GM12878 (cell line): Measurements from ENCODE around the gene KCNN3. TPM values are rescaled to one million over a fixed set of nuclear protein-coding genes. Genes with fewer than 3 reads are reported as not detected.

ENCODE experiments used
- ATAC-seq: fragments of 200-7000 bp; cut with Tn5 transposase; 3 replicates; pipeline ENCODE4 v1.9.1; 2020; ENCODE audit warnings: mild to moderate bottlenecking, moderate library complexity
- BruUV-seq: library from RNA; stranded (reverse); fragments of 400-500 nt; replicated peaks from 2 replicates; lab custom pipeline; 2021; lab: Mats Ljungman, UMichigan
- CTCF ChIA-PET: fragments of 300-600 bp; sonication (Branson Sonifier 250); formaldehyde crosslinking; extraction: SDS; loops from one replicate; lab custom pipeline; 2021; ENCODE audit warnings: inconsistent platforms; lab: Yijun Ruan, JAX
- POLR2A ChIA-PET: fragments of 350-600 bp; formaldehyde crosslinking; extraction: SDS; loops from one replicate; lab custom pipeline; 2021; ENCODE audit warnings: inconsistent platforms; lab: Charles Lee
- RAD21 ChIA-PET: fragments of 300-600 bp; sonication (Branson Sonifier 250); formaldehyde crosslinking; loops from one replicate; lab custom pipeline; 2023; ENCODE audit warnings: antibody characterized with exemption; ENCODE audit not compliant: unreplicated experiment; lab: Charles Lee
- SMC1A ChIA-PET: fragments of 300-600 bp; sonication (Branson Sonifier 250); formaldehyde crosslinking; loops from one replicate; lab custom pipeline; 2023; ENCODE audit not compliant: unreplicated experiment, uncharacterized antibody; lab: Charles Lee
- DNase-seq: peaks from one replicate; pipeline ENCODE4 v3.0.0-alpha.2; 2011; ENCODE audit warnings: low read depth, low spot score
- FAIRE-seq: peaks from 3 replicates; lab custom pipeline; 2011; peaks lifted over from hg19 to GRCh38; lab: Jason Lieb, UNC
- H2AFZ ChIP-seq: 2 replicates; pipeline ENCODE4 v1.6.0; 2011; ENCODE audit warnings: low read depth, low read length, control low read depth; ENCODE audit not compliant: control insufficient read depth
- H3K27ac ChIP-seq: 2 replicates; pipeline ENCODE4 v1.5.1; 2011; ENCODE audit warnings: control low read depth; ENCODE audit not compliant: control insufficient read depth, insufficient read depth
- H3K27me3 ChIP-seq, 2 experiments: replicated peaks in 1 of 2; 2 replicates each; pipeline versions ENCODE4 v1.6.0 to v1.6.1; 2011; ENCODE audit warnings: low read length in 1 of 2; ENCODE audit not compliant: control insufficient read depth in 2 of 2, insufficient read depth in 2 of 2
- H3K36me3 ChIP-seq, 2 experiments: 2 replicates each; pipeline ENCODE4 v1.5.1; 2011; ENCODE audit warnings: low read length in 1 of 2; ENCODE audit not compliant: control insufficient read depth in 2 of 2, insufficient read depth in 2 of 2
- H3K4me1 ChIP-seq: 2 replicates; pipeline ENCODE4 v1.6.1; 2011; ENCODE audit warnings: mild to moderate bottlenecking, low read length, moderate library complexity, mixed read lengths; ENCODE audit not compliant: control insufficient read depth, insufficient read depth
- H3K4me2 ChIP-seq: 2 replicates; pipeline ENCODE4 v1.6.0; 2011; ENCODE audit warnings: control low read depth; ENCODE audit not compliant: control insufficient read depth, insufficient read depth
- H3K4me3 ChIP-seq: fragments of 200-600 bp; sonication (generic); 2 replicates; pipeline ENCODE4 v1.5.1; 2016
- H3K79me2 ChIP-seq: 2 replicates; pipeline ENCODE4 v1.6.0; 2011; ENCODE audit warnings: low read length; ENCODE audit not compliant: control insufficient read depth, insufficient read depth
- H3K9ac ChIP-seq: 2 replicates; pipeline ENCODE4 v1.8.0; 2011; ENCODE audit warnings: low read length, control low read depth, mixed read lengths; ENCODE audit not compliant: control insufficient read depth, insufficient read depth
- H3K9me3 ChIP-seq: replicated peaks from 3 replicates; pipeline ENCODE4 v1.5.1; 2011; ENCODE audit warnings: mild to moderate bottlenecking, low read length; ENCODE audit not compliant: control insufficient read depth, insufficient read depth
- H4K20me1 ChIP-seq: 2 replicates; pipeline ENCODE4 v1.6.0; 2011; ENCODE audit not compliant: control insufficient read depth, insufficient read depth
- ASH2L ChIP-seq: fragments of 300-600, 200-600 bp; sonication (generic); IDR thresholded peaks from 2 replicates; pipeline ENCODE4 v1.6.1; 2017; ENCODE audit warnings: low read depth, mild to moderate bottlenecking, borderline replicate concordance
- ATF2 ChIP-seq: IDR thresholded peaks from 2 replicates; pipeline ENCODE4 v1.6.1; 2012; ENCODE audit warnings: low read length, inconsistent platforms
- ATF7 ChIP-seq: fragments of 450-650 bp; IDR thresholded peaks from 2 replicates; pipeline ENCODE4 v1.6.1; 2016; ENCODE audit warnings: low read depth, mild to moderate bottlenecking
- BCL11A ChIP-seq: IDR thresholded peaks from 2 replicates; pipeline ENCODE4 v1.6.1; 2011; ENCODE audit warnings: low read depth, low read length
- CHD2 ChIP-seq: IDR thresholded peaks from 2 replicates; pipeline ENCODE4 v1.6.1; 2011; ENCODE audit warnings: low read depth, low read length, improper control_type of control experiment, borderline replicate concordance
- IKZF1 ChIP-seq: fragments of 450-650 bp; conservative IDR thresholded peaks from 2 replicates; pipeline ENCODE4 v1.6.1; 2017; ENCODE audit warnings: antibody characterized with exemption, mild to moderate bottlenecking
- IRF3 ChIP-seq: fragments of 450-650 bp; IDR thresholded peaks from 2 replicates; pipeline ENCODE4 v1.6.1; 2014; ENCODE audit warnings: mild to moderate bottlenecking
- MEF2B ChIP-seq: fragments of 450-650 bp; IDR thresholded peaks from 2 replicates; pipeline ENCODE4 v1.6.1; 2018; ENCODE audit warnings: mild to moderate bottlenecking, moderate library complexity; ENCODE audit not compliant: partially characterized antibody, poor library complexity, severe bottlenecking
- NFYB ChIP-seq: IDR thresholded peaks from 2 replicates; pipeline ENCODE4 v1.6.1; 2011; ENCODE audit warnings: low read depth, mild to moderate bottlenecking, low read length, improper control_type of control experiment, moderate library complexity; ENCODE audit not compliant: insufficient read depth
- PML ChIP-seq: IDR thresholded peaks from 2 replicates; pipeline ENCODE4 v1.6.1; 2012; ENCODE audit warnings: low read length, inconsistent platforms
- SKIL ChIP-seq: fragments of 450-650 bp; IDR thresholded peaks from 2 replicates; pipeline ENCODE4 v1.6.1; 2017; ENCODE audit warnings: mild to moderate bottlenecking, low read depth, inconsistent platforms; ENCODE audit not compliant: poor library complexity, severe bottlenecking
- SPI1 ChIP-seq: IDR thresholded peaks from 2 replicates; pipeline ENCODE4 v1.6.1; 2011; ENCODE audit warnings: low read depth, mild to moderate bottlenecking, low read length, moderate library complexity, borderline replicate concordance; ENCODE audit not compliant: insufficient read depth
- SREBF2 ChIP-seq: IDR thresholded peaks from 2 replicates; pipeline ENCODE4 v1.6.1; 2012; ENCODE audit warnings: mild to moderate bottlenecking, low read length
- SUZ12 ChIP-seq: fragments of 200-600 bp; sonication (generic); IDR thresholded peaks from one replicate; pipeline ENCODE4 v1.6.1; 2018; ENCODE audit warnings: antibody characterized with exemption, mild to moderate bottlenecking; ENCODE audit not compliant: unreplicated experiment
- ZNF687 ChIP-seq: fragments of 450-650 bp; IDR thresholded peaks from 2 replicates; pipeline ENCODE4 v1.6.1; 2017; ENCODE audit warnings: mild to moderate bottlenecking, moderate library complexity
- WGBS: methylation state at CpG from one replicate; pipeline ENCODE4 v1.1.6; 2016; ENCODE audit warnings: low lambda C conversion rate; ENCODE audit not compliant: insufficient replicate concordance, insufficient coverage; ENCODE audit errors: missing lambda C conversion rate; 5-methylcytosine and 5-hydroxymethylcytosine counted together
- in situ Hi-C: fragments of 300-500 bp; cut with MboI; formaldehyde crosslinking; loops from 9 replicates; pipeline ENCODE4 v1.14.3; 2018; ENCODE audit warnings: mixed read lengths
- intact Hi-C: fragments of 100-400 bp; cut with micrococcal nuclease; formaldehyde crosslinking; loops from one replicate; pipeline ENCODE4 v1.14.2; 2022; ENCODE audit not compliant: unreplicated experiment
- polyA plus RNA-seq, 11 experiments: library from polyadenylated mRNA; depleted of rRNA in 4 of 11; unstranded in 6 of 11; stranded (reverse) in 5 of 11; fragments of >200 nt; fragmentation: Nextera tagmentation in 4 of 11; fragmentation: Illumina TruSeq in 1 of 11; extraction: Ambion mirVana in 4 of 11; extraction: Trizol in 1 of 11; gene quantifications; 1 replicate in 1 of 11; 2 replicates in 10 of 11; pipeline versions ENCODE4 v1.2.1 to v1.2.3, GENCODE V29; 2011 to 2016; ENCODE audit warnings: inconsistent platforms in 2 of 11, missing spikeins in 2 of 11, low read depth in 1 of 11
- total RNA-seq, 4 experiments: library from RNA; depleted of rRNA in 3 of 4; stranded (reverse); fragments of >200 nt in 3 of 4; fragmentation: Illumina TruSeq in 1 of 4; extraction: Trizol in 1 of 4; gene quantifications; 2 replicates each; pipeline versions ENCODE4 v1.2.1 to v1.2.3, GENCODE V29; 2013 to 2021

KCNN3 gene
- total and polyA plus RNA-seq, 10 of the 15 experiments (the other 5 are each of a cell fraction or from before 2014, with no cell fraction given) = 3.5 to 26.4 (median 14.9) TPM

- in situ Hi-C loops = no loop called here
- no peaks in the 10 kb centered on the region for H3K79me2 ChIP-seq
- DNase-seq = no peak
- TF ChIP-seq ASH2L = no peak
- no peak for TF ChIP-seq SUZ12
- no peak for TF ChIP-seq IKZF1
- TF ChIP-seq SKIL = no peak
- TF ChIP-seq SPI1 = no peak
- TF ChIP-seq SREBF2 = no peak
- no peak for TF ChIP-seq PML
- no peak for TF ChIP-seq ATF2
- TF ChIP-seq BCL11A = no peak
- no peak for TF ChIP-seq NFYB
- no peak for TF ChIP-seq CHD2
- no peak for TF ChIP-seq ATF7
- TF ChIP-seq IRF3 = no peak
- no peak for TF ChIP-seq ZNF687
- TF ChIP-seq MEF2B = no peak
Observed at GRCh38 chr1:154876842-154877369, 6.8 kb upstream of the KCNN3 start.

More at GRCh38 chr1:154876842-154877369, 6.8 kb upstream of the KCNN3 start:
- ATAC-seq (no peak), FAIRE-seq (no peak)
- ChIA-PET SMC1A (interaction anchor here (0.6 to 9.4 kb wide), 9 partner anchors 11 to 317 kb away, joined by 3 to 113 read pairs (median 4); no protein-coding TSS in a partner anchor), CTCF (interaction anchor here (0.6 to 8.5 kb wide), 12 partner anchors 9 to 397 kb away, joined by 3 to 137 read pairs (median 6); partner anchors contain the start of gene KCNN3), POLR2A (interaction anchor here (1.0 kb wide), 1 partner anchor 207 kb away, joined by 3 read pairs; no protein-coding TSS in a partner anchor), RAD21 (interaction anchor here (0.6 to 15.4 kb wide), 12 partner anchors 11 to 330 kb away, joined by 3 to 254 read pairs (median 4); partner anchors contain the start of gene PMVK)
- Histone ChIP-seq H3K27ac (no peak overlapping the region), H3K36me3 (no peaks in the 10 kb centered on the region), H4K20me1 (no peaks in the 10 kb centered on the region), H3K9ac (no peak overlapping the region), H3K4me1 (peaks cover 10% of the 10 kb centered on the region), H3K9me3 (no peaks in the 10 kb centered on the region; the same call in 2 of the 3 replicates), H2AFZ (no peak overlapping the region), H3K4me3 (no peak overlapping the region), H3K27me3 (no peaks in the 10 kb centered on the region), H3K4me2 (no peak overlapping the region)
- 56% methylated on average over 3 of the region's 3 CpGs for WGBS
- no TSS peak for BruUV-seq
- intact Hi-C loops = loop anchor here (5.0 kb wide), 3 partner anchors 105 to 400 kb away; no protein-coding TSS in a partner anchor
